Ovary (tissue), 9 donors: ENCODE measurements around the gene WDR43. TPM values are rescaled to one million over a fixed set of nuclear protein-coding genes. Genes with fewer than 3 reads are reported as not detected.

Experiments used
- DNase-seq, 5 donors: peaks; one replicate each; pipeline ENCODE4 v3.0.0-alpha.2; 2019 to 2020
- H3K27ac ChIP-seq, 2 donors: fragments of 200-600 bp; one replicate each; pipeline versions ENCODE4 v1.5.1 to v1.8.0; 2019 to 2022
- H3K27me3 ChIP-seq: fragments of 200-600 bp; one replicate; pipeline ENCODE4 v1.8.0; 2022
- H3K36me3 ChIP-seq: fragments of 200-600 bp; sonication (generic); one replicate; pipeline ENCODE4 v1.5.1; 2019
- H3K4me1 ChIP-seq: one replicate; pipeline ENCODE4 v1.8.1; 2013; ENCODE audit warnings: mild to moderate bottlenecking, moderate library complexity; ENCODE audit not compliant: insufficient read depth
- H3K4me3 ChIP-seq: fragments of 200-600 bp; sonication (generic); one replicate; pipeline ENCODE4 v1.5.1; 2017
- H3K9me3 ChIP-seq, 2 donors: fragments of 200-600 bp in 1 of 2; sonication (generic) in 1 of 2; one replicate each; pipeline versions ENCODE4 v1.5.1 to v1.8.1; 2013 to 2019; ENCODE audit warnings: mild to moderate bottlenecking in 1 of 2, moderate library complexity in 1 of 2
- EP300 ChIP-seq: sonication (generic); formaldehyde crosslinking; IDR thresholded peaks from one replicate; pipeline ENCODE4 v1.6.1; 2017; ENCODE audit warnings: antibody characterized with exemption
- POLR2A ChIP-seq: fragments of 450-650 bp; IDR thresholded peaks from one replicate; pipeline ENCODE4 v1.6.1; 2017; ENCODE audit warnings: antibody characterized with exemption, mild to moderate bottlenecking, moderate library complexity
- WGBS, 3 donors: extraction: QIAGEN DNeasy Blood & Tissue Kit in 1 of 3; methylation state at CpG; one replicate each; pipeline versions ENCODE4 v1.1.5 to v1.1.7; 2013 to 2017; 5-methylcytosine and 5-hydroxymethylcytosine counted together
- intact Hi-C, 4 donors: fragments of 100-400 bp; cut with DNase I; formaldehyde crosslinking; loops; one replicate each; pipeline versions ENCODE4 v1.11.0 to v1.15.1; 2022 to 2023
- polyA plus RNA-seq, 2 donors: library from polyadenylated mRNA; stranded (reverse); fragments of 200-250 nt in 1 of 2; fragments of 350-450 nt in 1 of 2; fragmentation: Illumina TruSeq in 1 of 2; extraction: RNeasy Lipid Tissue Mini Kit (QIAGEN cat#74804) in 1 of 2; gene quantifications; one replicate each; pipeline ENCODE4 v1.2.3, GENCODE V29; 2013 to 2014
- total RNA-seq, 7 donors: library from RNA; depleted of rRNA in 2 of 7; stranded (reverse); fragments of >200 nt in 2 of 7; fragmentation: NEBNext Ultra II Directional in 3 of 7; extraction: Animal tissue kit (Norgen Biotek cat#: 25700) in 3 of 7; gene quantifications; one replicate each; pipeline versions ENCODE4 v1.1.0 to v1.2.4, GENCODE V29; 2016 to 2023
- TF ChIP-seq, protein P1 (sequence below), 3 donors: fragments of 450-650 bp in 2 of 3; fragments of 200-600 bp in 1 of 3; IDR thresholded peaks; one replicate each; pipeline versions ENCODE4 v1.5.1 to v1.8.0; 2016 to 2022; ENCODE audit warnings: antibody characterized with exemption in 3 of 3, mild to moderate bottlenecking in 1 of 3
- donor health status: DM: no; HTN: no; CAD: no; lungs with moderate emphysema.
- donor health status: DM: no; HTN: no; CAD: no.
- donor health status: Bipolar disorder and iron deficiency.
- donor health status: DM: yes; HTN: yes; CAD: no.
- donor health status: DM: no; HTN: no; CAD: no.
- donor health status: DM: yes; HTN: yes; CAD: no.

WDR43 gene
- total and polyA plus RNA-seq, 9 donors, result 14.0 to 63.5 (median 43.5) TPM

DNA sequence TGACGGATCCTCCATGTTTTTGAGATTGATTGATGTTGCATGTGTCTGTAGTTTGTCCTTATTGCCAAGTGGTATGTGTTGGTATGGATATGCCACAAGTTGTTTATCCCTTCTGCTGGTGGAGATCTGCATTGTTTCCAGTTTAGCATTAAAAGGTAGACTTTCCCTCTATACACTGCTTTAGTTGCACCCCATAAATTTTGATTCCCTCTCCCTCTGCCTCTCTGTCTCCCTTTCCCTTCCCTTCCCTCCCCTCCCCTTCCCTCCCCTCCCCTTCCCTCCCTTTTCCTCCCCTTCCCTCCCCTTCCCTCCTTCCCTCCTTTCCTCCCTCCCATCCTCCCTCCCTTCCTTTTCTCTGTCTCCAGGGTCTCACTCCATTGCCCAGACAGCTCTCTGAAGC is 68.0 kb downstream of the WDR43 start:
- H3K27ac ChIP-seq, result no peak overlapping the region
- DNase-seq, result no peak
- no peaks in the 10 kb centered on the region for H3K4me1 ChIP-seq
- H3K27me3 ChIP-seq, result no peaks in the 10 kb centered on the region
- intact Hi-C loops, result no loop called here
- H3K9me3 ChIP-seq, result no peaks in the 10 kb centered on the region
- H3K4me3 ChIP-seq, result no peak overlapping the region
- 91 to 100% (median 92%) methylated on average over 1 of the region's 1 CpG for WGBS, 3 donors
- TF ChIP-seq EP300 (no peak), POLR2A (no peak)
- TF ChIP-seq, protein P1, sequence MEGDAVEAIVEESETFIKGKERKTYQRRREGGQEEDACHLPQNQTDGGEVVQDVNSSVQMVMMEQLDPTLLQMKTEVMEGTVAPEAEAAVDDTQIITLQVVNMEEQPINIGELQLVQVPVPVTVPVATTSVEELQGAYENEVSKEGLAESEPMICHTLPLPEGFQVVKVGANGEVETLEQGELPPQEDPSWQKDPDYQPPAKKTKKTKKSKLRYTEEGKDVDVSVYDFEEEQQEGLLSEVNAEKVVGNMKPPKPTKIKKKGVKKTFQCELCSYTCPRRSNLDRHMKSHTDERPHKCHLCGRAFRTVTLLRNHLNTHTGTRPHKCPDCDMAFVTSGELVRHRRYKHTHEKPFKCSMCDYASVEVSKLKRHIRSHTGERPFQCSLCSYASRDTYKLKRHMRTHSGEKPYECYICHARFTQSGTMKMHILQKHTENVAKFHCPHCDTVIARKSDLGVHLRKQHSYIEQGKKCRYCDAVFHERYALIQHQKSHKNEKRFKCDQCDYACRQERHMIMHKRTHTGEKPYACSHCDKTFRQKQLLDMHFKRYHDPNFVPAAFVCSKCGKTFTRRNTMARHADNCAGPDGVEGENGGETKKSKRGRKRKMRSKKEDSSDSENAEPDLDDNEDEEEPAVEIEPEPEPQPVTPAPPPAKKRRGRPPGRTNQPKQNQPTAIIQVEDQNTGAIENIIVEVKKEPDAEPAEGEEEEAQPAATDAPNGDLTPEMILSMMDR (IDR thresholded peaks at IDR 0.05), result no peak
- H3K36me3 ChIP-seq, result no peaks in the 10 kb centered on the region

GRCh38 chr2:28970464-28971160 is 76.1 kb downstream of the WDR43 start:
- Histone ChIP-seq H3K4me3 (no peak overlapping the region), H3K27me3 (no peaks in the 10 kb centered on the region), H3K9me3 (no peaks in the 10 kb centered on the region), H3K27ac (no peak overlapping the region), H3K36me3 (no peaks in the 10 kb centered on the region), H3K4me1 (peaks cover 3% of the 10 kb centered on the region)
- TF ChIP-seq, protein P1 (IDR thresholded peaks at IDR 0.05), result no peak
- TF ChIP-seq EP300, result no peak
- TF ChIP-seq POLR2A, result no peak
- intact Hi-C loops, result no loop called here
- 77 to 90% (median 85%) methylated on average over 6 of the region's 6 CpGs for WGBS, 3 donors
- no peak for DNase-seq

GRCh38 chr2:28972778-28973335 is 78.4 kb downstream of the WDR43 start:
- peaks cover 3% of the 10 kb centered on the region for H3K4me1 ChIP-seq
- no peaks in the 10 kb centered on the region for H3K9me3 ChIP-seq
- intact Hi-C loops, result no loop called here
- H3K27ac ChIP-seq, result no peak overlapping the region
- no peaks in the 10 kb centered on the region for H3K36me3 ChIP-seq
- no peaks in the 10 kb centered on the region for H3K27me3 ChIP-seq
- DNase-seq, result no peak
- TF ChIP-seq, protein P1 (IDR thresholded peaks at IDR 0.05), result no peak
- no peak for TF ChIP-seq POLR2A
- WGBS, 3 donors, result 75 to 79% (median 77%) methylated on average over 6 of the region's 6 CpGs
- H3K4me3 ChIP-seq, result no peak overlapping the region

DNA sequence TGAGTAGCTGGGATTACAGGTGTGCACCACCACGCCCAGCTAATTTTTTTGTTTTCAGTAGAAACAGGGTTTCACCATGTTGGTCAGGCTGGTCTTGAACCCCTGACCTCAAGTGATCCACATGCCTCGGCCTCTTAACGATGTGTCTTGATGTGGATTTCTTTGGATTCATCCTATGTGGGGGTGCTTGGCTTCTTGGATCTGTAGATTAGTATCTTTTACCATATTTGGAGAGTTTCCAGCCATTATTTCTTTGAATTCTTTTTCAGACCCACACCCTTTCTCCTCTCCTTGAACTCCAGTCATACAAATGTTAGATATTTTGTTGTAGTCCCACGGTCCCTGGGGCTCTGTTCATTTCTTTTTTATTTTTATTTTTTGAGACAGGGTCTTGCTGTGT is 79.8 kb downstream of the WDR43 start:
- intact Hi-C loops, result no loop called here
- no peak overlapping the region for H3K27ac ChIP-seq
- TF ChIP-seq EP300 (no peak), POLR2A (no peak)
- TF ChIP-seq, protein P1 (IDR thresholded peaks at IDR 0.05), result no peak
- no peak for DNase-seq
- 93 to 95% (median 94%) methylated on average over 4 of the region's 4 CpGs for WGBS, 3 donors
- no peaks in the 10 kb centered on the region for H3K9me3 ChIP-seq
- H3K4me3 ChIP-seq, result no peak overlapping the region
- H3K4me1 ChIP-seq, result peaks cover under 1% of the 10 kb centered on the region
- no peaks in the 10 kb centered on the region for H3K27me3 ChIP-seq
- no peaks in the 10 kb centered on the region for H3K36me3 ChIP-seq
